H1 (cell line): ENCODE results near the gene TMTC4. TPM values are rescaled to one million over a fixed set of nuclear protein-coding genes. Genes with fewer than 3 reads are reported as not detected.

Experiments
- CTCF ChIA-PET: fragments of 300-600 bp; sonication (Branson Sonifier 250); formaldehyde crosslinking; loops from one replicate; lab custom pipeline; 2021; ENCODE audit not compliant: partially characterized antibody; lab: Charles Lee
- POLR2A ChIA-PET: fragments of 300-600 bp; sonication (Branson Sonifier 250); formaldehyde crosslinking; loops from one replicate; lab custom pipeline; 2021; ENCODE audit warnings: inconsistent platforms; ENCODE audit not compliant: partially characterized antibody; lab: Charles Lee
- DNase-seq, 2 experiments: peaks; one replicate each; pipeline versions ENCODE4 v3.0.0 to v3.0.0-alpha.2; 2010 to 2022; ENCODE audit warnings: low spot score in 2 of 2, low read depth in 1 of 2, mixed read lengths in 1 of 2
- FAIRE-seq: peaks from 2 replicates; lab custom pipeline; 2011; peaks lifted over from hg19 to GRCh38; lab: Jason Lieb, UNC
- H2AFZ ChIP-seq: 2 replicates; pipeline ENCODE4 v1.8.1; 2012; ENCODE audit warnings: low read length, inconsistent platforms
- H2AK5ac ChIP-seq: 2 replicates; pipeline ENCODE4 v1.6.1; 2013; ENCODE audit warnings: low read depth, low read length
- H2BK120ac ChIP-seq: replicated peaks from 2 replicates; pipeline ENCODE3; 2013; ENCODE audit warnings: low read depth, low read length, inconsistent platforms
- H2BK12ac ChIP-seq: 2 replicates; pipeline ENCODE4 v1.6.1; 2013; ENCODE audit warnings: low read depth, low read length
- H2BK15ac ChIP-seq: 2 replicates; pipeline ENCODE4 v1.6.1; 2013; ENCODE audit warnings: low read length
- H2BK20ac ChIP-seq: 2 replicates; pipeline ENCODE4 v1.6.1; 2013; ENCODE audit warnings: low read length
- H2BK5ac ChIP-seq: 2 replicates; pipeline ENCODE4 v1.6.1; 2013; ENCODE audit warnings: low read depth, low read length
- H3K14ac ChIP-seq: 2 replicates; pipeline ENCODE4 v1.6.1; 2013; ENCODE audit warnings: inconsistent platforms; ENCODE audit not compliant: insufficient read length
- H3K18ac ChIP-seq: 2 replicates; pipeline ENCODE4 v1.6.1; 2013; ENCODE audit warnings: low read length; ENCODE audit errors: extremely low read depth
- H3K23ac ChIP-seq: 2 replicates; pipeline ENCODE4 v1.6.1; 2013; ENCODE audit warnings: inconsistent platforms; ENCODE audit not compliant: insufficient read length
- H3K23me2 ChIP-seq: 2 replicates; pipeline ENCODE4 v1.6.1; 2013; ENCODE audit warnings: low read depth, low read length
- H3K27ac ChIP-seq: 2 replicates; pipeline ENCODE4 v1.6.1; 2011; ENCODE audit warnings: low read depth, low read length, inconsistent platforms
- H3K27me3 ChIP-seq, 4 experiments: replicated peaks in 1 of 4; 1 replicate in 1 of 4; 2 replicates in 3 of 4; pipeline versions ENCODE4 v1.6.1 to v1.8.1; 2011 to 2013; ENCODE audit warnings: low read length in 3 of 4, mild to moderate bottlenecking in 3 of 4, inconsistent platforms in 2 of 4, mixed read lengths in 2 of 4, moderate library complexity in 1 of 4; ENCODE audit not compliant: control insufficient read depth in 3 of 4, insufficient read depth in 3 of 4; ENCODE audit errors: extremely low read depth in 1 of 4
- H3K36me3 ChIP-seq, 4 experiments: 2 replicates each; pipeline versions ENCODE4 v1.6.1 to v1.8.1; 2011 to 2013; ENCODE audit warnings: mild to moderate bottlenecking in 4 of 4, low read length in 3 of 4, moderate library complexity in 2 of 4, control low read depth in 1 of 4, inconsistent platforms in 1 of 4; ENCODE audit not compliant: insufficient read depth in 4 of 4, control insufficient read depth in 2 of 4
- H3K4ac ChIP-seq: replicated peaks from 2 replicates; pipeline ENCODE3; 2013; ENCODE audit warnings: low read length, low read depth, mixed read lengths, inconsistent platforms; ENCODE audit not compliant: insufficient read length
- H3K4me1 ChIP-seq, 4 experiments: replicated peaks in 1 of 4; 1 replicate in 1 of 4; 2 replicates in 3 of 4; pipeline versions ENCODE4 v1.6.1 to v1.8.1; 2011 to 2013; ENCODE audit warnings: low read length in 3 of 4, inconsistent platforms in 2 of 4, mixed read lengths in 1 of 4; ENCODE audit not compliant: insufficient read depth in 4 of 4, control insufficient read depth in 3 of 4
- H3K4me2 ChIP-seq, 2 experiments: 2 replicates each; pipeline versions ENCODE4 v1.6.1 to v1.8.1; 2011 to 2013; ENCODE audit warnings: low read depth in 2 of 2, low read length in 2 of 2, control low read depth in 1 of 2, inconsistent platforms in 1 of 2, mild to moderate bottlenecking in 1 of 2; ENCODE audit not compliant: insufficient read depth in 1 of 2
- H3K4me3 ChIP-seq, 4 experiments: fragments of 200-600, 300-600 bp in 1 of 4; sonication (generic), shearing (Covaris generic), sonication (Bioruptor Twin) in 1 of 4; 2 replicates each; pipeline versions ENCODE4 v1.5.1 to v1.8.1; 2011 to 2016; ENCODE audit warnings: low read length in 4 of 4, low read depth in 3 of 4, control low read depth in 2 of 4, inconsistent platforms in 2 of 4, mild to moderate bottlenecking in 2 of 4, mixed read lengths in 1 of 4, moderate library complexity in 1 of 4; ENCODE audit not compliant: insufficient read depth in 2 of 4; ENCODE audit errors: extremely low read depth in 1 of 4
- H3K56ac ChIP-seq: replicated peaks from 2 replicates; pipeline ENCODE3; 2013; ENCODE audit warnings: low read depth, mild to moderate bottlenecking, mixed read lengths, low read length, inconsistent platforms; ENCODE audit not compliant: insufficient read length
- H3K79me1 ChIP-seq: 2 replicates; pipeline ENCODE4 v1.6.1; 2013; ENCODE audit warnings: low read depth, low read length, control low read depth
- H3K79me2 ChIP-seq, 2 experiments: 2 replicates each; pipeline versions ENCODE4 v1.6.1 to v1.8.1; 2012 to 2013; ENCODE audit warnings: low read length in 2 of 2, mild to moderate bottlenecking in 2 of 2, inconsistent platforms in 1 of 2; ENCODE audit not compliant: insufficient read depth in 2 of 2, control insufficient read depth in 1 of 2
- H3K9ac ChIP-seq, 4 experiments: replicated peaks in 1 of 4; 1 replicate in 1 of 4; 2 replicates in 3 of 4; pipeline versions ENCODE4 v1.6.1 to v1.8.1; 2011 to 2013; ENCODE audit warnings: low read depth in 3 of 4, low read length in 3 of 4, control low read depth in 2 of 4, mild to moderate bottlenecking in 2 of 4, moderate library complexity in 2 of 4, inconsistent platforms in 1 of 4; ENCODE audit errors: extremely low read depth in 1 of 4
- H3K9me3 ChIP-seq, 2 experiments: 2 replicates each; pipeline versions ENCODE4 v1.6.1 to v1.8.1; 2012 to 2013; ENCODE audit warnings: mild to moderate bottlenecking in 2 of 2, moderate library complexity in 2 of 2, control low read depth in 1 of 2, inconsistent platforms in 1 of 2, low read depth in 1 of 2, low read length in 1 of 2, mixed read lengths in 1 of 2; ENCODE audit not compliant: insufficient read depth in 2 of 2
- H4K20me1 ChIP-seq, 2 experiments: replicated peaks in 1 of 2; 2 replicates each; pipeline versions ENCODE3 to v1.8.1; 2011 to 2013; ENCODE audit warnings: inconsistent platforms in 2 of 2, low read length in 2 of 2, mild to moderate bottlenecking in 1 of 2; ENCODE audit not compliant: insufficient read depth in 2 of 2, control insufficient read depth in 1 of 2
- H4K5ac ChIP-seq: 2 replicates; pipeline ENCODE4 v1.6.1; 2013; ENCODE audit warnings: low read length, low read depth, mixed read lengths, inconsistent platforms; ENCODE audit not compliant: insufficient read length
- H4K8ac ChIP-seq: 2 replicates; pipeline ENCODE4 v1.8.0; 2013; ENCODE audit warnings: mild to moderate bottlenecking, moderate library complexity, low read length, inconsistent platforms; ENCODE audit not compliant: insufficient read depth; ENCODE audit errors: extremely low read depth
- H4K91ac ChIP-seq: replicated peaks from 2 replicates; pipeline ENCODE3; 2013; ENCODE audit warnings: low read length, mixed read lengths, inconsistent platforms; ENCODE audit not compliant: insufficient read length
- ASH2L ChIP-seq: fragments of 200-600, 300-600 bp; sonication (generic); IDR thresholded peaks from one replicate; pipeline ENCODE4 v1.7.1; 2017; ENCODE audit warnings: low read length
- CBX8 ChIP-seq: fragments of 300-800, 300-1000 bp; sonication (generic); IDR thresholded peaks from 2 replicates; pipeline ENCODE4 v1.7.1; 2016; ENCODE audit warnings: low read depth, low read length, borderline replicate concordance
- CHD2 ChIP-seq: IDR thresholded peaks from 2 replicates; pipeline ENCODE4 v1.6.1; 2012; ENCODE audit warnings: low read length, improper control_type of control experiment
- CREB1 ChIP-seq: IDR thresholded peaks from 2 replicates; pipeline ENCODE4 v1.6.1; 2012; ENCODE audit warnings: inconsistent platforms
- FOSL1 ChIP-seq: IDR thresholded peaks from 2 replicates; pipeline ENCODE4 v1.6.1; 2011; ENCODE audit warnings: mild to moderate bottlenecking, low read depth, low read length, moderate library complexity; ENCODE audit not compliant: insufficient read depth
- KDM5A ChIP-seq: fragments of 200-600 bp; IDR thresholded peaks from 2 replicates; pipeline ENCODE4 v1.7.1; 2012; ENCODE audit warnings: mild to moderate bottlenecking, low read length, inconsistent platforms, mixed read lengths
- MAFK ChIP-seq: IDR thresholded peaks from 2 replicates; pipeline ENCODE4 v1.6.1; 2012; ENCODE audit warnings: low read depth, mild to moderate bottlenecking, improper control_type of control experiment, low read length
- NANOG ChIP-seq: IDR thresholded peaks from 2 replicates; pipeline ENCODE4 v1.6.1; 2011; ENCODE audit warnings: low read length, low read depth, mild to moderate bottlenecking, inconsistent platforms; ENCODE audit not compliant: insufficient read depth, poor library complexity, severe bottlenecking
- NRF1 ChIP-seq: IDR thresholded peaks from 2 replicates; pipeline ENCODE4 v1.6.1; 2011; ENCODE audit warnings: mild to moderate bottlenecking, low read depth, low read length, improper control_type of control experiment
- RBBP5 ChIP-seq: IDR thresholded peaks from 2 replicates; pipeline ENCODE4 v1.7.1; 2012; ENCODE audit warnings: low read depth, mild to moderate bottlenecking, inconsistent platforms, low read length, moderate library complexity, borderline replicate concordance
- SIN3A ChIP-seq, 2 experiments: IDR thresholded peaks in 1 of 2; conservative IDR thresholded peaks in 1 of 2; 2 replicates each; pipeline ENCODE4 v1.6.1; 2011 to 2012; ENCODE audit warnings: low read length in 2 of 2, improper control_type of control experiment in 1 of 2, low read depth in 1 of 2, mild to moderate bottlenecking in 1 of 2
- TAF1 ChIP-seq: IDR thresholded peaks from 2 replicates; pipeline ENCODE4 v1.6.1; 2011; ENCODE audit warnings: mild to moderate bottlenecking, low read depth, low read length
- WGBS, 2 experiments: shearing (Covaris generic) in 1 of 2; methylation state at CpG; one replicate each; pipeline versions ENCODE4 v1.1.6 to v1.1.7; 2013 to 2015; ENCODE audit warnings: low lambda C conversion rate in 2 of 2, mixed read lengths in 2 of 2, inconsistent platforms in 1 of 2, low coverage in 1 of 2, missing lambda C conversion rate in 1 of 2; ENCODE audit not compliant: insufficient replicate concordance in 2 of 2, insufficient coverage in 1 of 2, insufficient read length in 1 of 2; ENCODE audit errors: extremely low coverage in 1 of 2, missing lambda C conversion rate in 1 of 2; 5-methylcytosine and 5-hydroxymethylcytosine counted together
- polyA plus RNA-seq, 7 experiments: library from polyadenylated mRNA; depleted of rRNA in 3 of 7; stranded (reverse) in 5 of 7; unstranded in 2 of 7; fragments of >200 nt in 5 of 7; fragments of 200-250 nt in 2 of 7; gene quantifications; 1 replicate in 5 of 7; 2 replicates in 1 of 7; 4 replicates in 1 of 7; pipeline versions ENCODE4 v1.2.1 to v1.2.3, GENCODE V29; 2011 to 2013; ENCODE audit warnings: missing spikeins in 2 of 7, mixed read lengths in 2 of 7
- total RNA-seq: library from RNA; stranded (reverse); fragmentation: NEBNext Ultra II Directional; extraction: Animal tissue kit (Norgen Biotek cat#: 25700); gene quantifications from 2 replicates; pipeline ENCODE4 v1.2.1, GENCODE V29; 2021
- TF ChIP-seq, protein P1 (sequence below): IDR thresholded peaks from 2 replicates; pipeline ENCODE4 v1.6.1; 2012; ENCODE audit warnings: inconsistent platforms
- TF ChIP-seq, protein P2 (sequence below): IDR thresholded peaks from 2 replicates; pipeline ENCODE4 v1.6.1; 2012; ENCODE audit warnings: inconsistent platforms

The TMTC4 gene
- total and polyA plus RNA-seq, 2 of the 8 experiments (the other 6 are each of a cell fraction or from before 2014, with no cell fraction given): 26.3 to 42.6 TPM

GRCh38 chr13:100665403-100665802 is 9.2 kb downstream of the TMTC4 start:
- no peak overlapping the region for H3K4ac ChIP-seq
- no peak overlapping the region for H2BK5ac ChIP-seq
- no peak overlapping the region for H2AK5ac ChIP-seq
- H2BK120ac ChIP-seq: no peak overlapping the region
- no peak overlapping the region for H2BK15ac ChIP-seq
- no peak overlapping the region for H3K14ac ChIP-seq
- FAIRE-seq (no peak), DNase-seq (no peak)
- no peak overlapping the region for H3K9ac ChIP-seq
- no peak overlapping the region for H3K18ac ChIP-seq
- no peaks in the 10 kb centered on the region; the same call in 1 of the 2 replicates for H3K79me1 ChIP-seq
- no peak overlapping the region for H3K4me3 ChIP-seq
- no peak overlapping the region for H3K56ac ChIP-seq
- no peaks in the 10 kb centered on the region for H3K27me3 ChIP-seq
- no peaks in the 10 kb centered on the region for H3K79me2 ChIP-seq
- H2BK20ac ChIP-seq: no peak overlapping the region
- peaks cover 2 to 5% of the 10 kb centered on the region in 2 experiments for H4K20me1 ChIP-seq
- ChIA-PET POLR2A (no interaction called here), CTCF (interaction anchor here (0.9 kb wide), 1 partner anchor 462 kb away, joined by 3 read pairs; no protein-coding TSS in a partner anchor)
- no peaks in the 10 kb centered on the region; a peak in 1 of 7 replicates for H3K4me1 ChIP-seq
- H4K5ac ChIP-seq: no peak overlapping the region
- 95% methylated on average over 9 of the region's 9 CpGs; no CpG with 5 or more reads in 1 of the 2 experiments for WGBS, 2 experiments
- no peaks in the 10 kb centered on the region for H3K9me3 ChIP-seq
- H3K23me2 ChIP-seq: no peaks in the 10 kb centered on the region
- H3K27ac ChIP-seq: no peak overlapping the region
- peaks cover 5 to 79% (median 47%) of the 10 kb centered on the region in 4 experiments; a peak in 7 of 8 replicates for H3K36me3 ChIP-seq
- H2AFZ ChIP-seq: no peak overlapping the region
- no peak overlapping the region for H4K8ac ChIP-seq
- no peak overlapping the region for H3K23ac ChIP-seq
- no peak overlapping the region for H2BK12ac ChIP-seq
- no peak overlapping the region for H4K91ac ChIP-seq
- no peak overlapping the region for H3K4me2 ChIP-seq
- TF ChIP-seq MAFK (no peak), NANOG (no peak), KDM5A (no peak), SIN3A (conservative IDR thresholded peaks at IDR 0.05 in 1 of 2, IDR thresholded peaks at IDR 0.05 in 1 of 2; ENCODE audit: low read depth in 1 of 2, low read length in 2 of 2) (no peak), FOSL1 (no peak), TAF1 (no peak), CHD2 (no peak), RBBP5 (no peak), NRF1 (no peak), CBX8 (no peak), ASH2L (no peak), CREB1 (no peak)
- TF ChIP-seq, protein P1, sequence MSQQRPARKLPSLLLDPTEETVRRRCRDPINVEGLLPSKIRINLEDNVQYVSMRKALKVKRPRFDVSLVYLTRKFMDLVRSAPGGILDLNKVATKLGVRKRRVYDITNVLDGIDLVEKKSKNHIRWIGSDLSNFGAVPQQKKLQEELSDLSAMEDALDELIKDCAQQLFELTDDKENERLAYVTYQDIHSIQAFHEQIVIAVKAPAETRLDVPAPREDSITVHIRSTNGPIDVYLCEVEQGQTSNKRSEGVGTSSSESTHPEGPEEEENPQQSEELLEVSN: no peak
- TF ChIP-seq, protein P2, sequence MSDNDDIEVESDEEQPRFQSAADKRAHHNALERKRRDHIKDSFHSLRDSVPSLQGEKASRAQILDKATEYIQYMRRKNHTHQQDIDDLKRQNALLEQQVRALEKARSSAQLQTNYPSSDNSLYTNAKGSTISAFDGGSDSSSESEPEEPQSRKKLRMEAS: no peak
